Stimulated activated naive CD8-positive, alpha-beta T cell treated with anti-CD3 and anti-CD28 coated beads, Interleukin-15, amount 100 ng/mL, for 72 hours (primary cell): ENCODE measurements around the gene PRPF31.
A peak's percentile ranks its signal among the peaks of the same experiment; 100 is the strongest.

ENCODE experiments used
- ATAC-seq: fragments of 150-1000 bp; cut with Tn5 transposase; 2 replicates; pipeline ENCODE4 v1.10.0; 2021; ENCODE audit warnings: mild to moderate bottlenecking, moderate library complexity
- DNase-seq, 2 donors: peaks; one replicate each; pipeline ENCODE4 v3.0.0; 2021 to 2022
- H3K27ac Mint-ChIP-seq, 2 donors: one replicate each; pipeline ENCODE4 v1.8.0; 2022; ENCODE audit warnings: mild to moderate bottlenecking in 2 of 2, mixed read lengths in 2 of 2, moderate library complexity in 2 of 2
- H3K27me3 Mint-ChIP-seq: one replicate; pipeline ENCODE4 v1.8.0; 2022; ENCODE audit warnings: mixed read lengths
- H3K4me1 Mint-ChIP-seq: one replicate; pipeline ENCODE4 v1.8.0; 2022; ENCODE audit warnings: mild to moderate bottlenecking, mixed read lengths
- H3K4me3 Mint-ChIP-seq, 2 donors: one replicate each; pipeline ENCODE4 v1.8.0; 2022; ENCODE audit warnings: mild to moderate bottlenecking in 2 of 2, mixed read lengths in 2 of 2, moderate library complexity in 1 of 2
- H3K9me3 Mint-ChIP-seq, 2 donors: one replicate each; pipeline ENCODE4 v1.8.0; 2022; ENCODE audit warnings: mixed read lengths in 2 of 2

PRPF31 gene

DNA sequence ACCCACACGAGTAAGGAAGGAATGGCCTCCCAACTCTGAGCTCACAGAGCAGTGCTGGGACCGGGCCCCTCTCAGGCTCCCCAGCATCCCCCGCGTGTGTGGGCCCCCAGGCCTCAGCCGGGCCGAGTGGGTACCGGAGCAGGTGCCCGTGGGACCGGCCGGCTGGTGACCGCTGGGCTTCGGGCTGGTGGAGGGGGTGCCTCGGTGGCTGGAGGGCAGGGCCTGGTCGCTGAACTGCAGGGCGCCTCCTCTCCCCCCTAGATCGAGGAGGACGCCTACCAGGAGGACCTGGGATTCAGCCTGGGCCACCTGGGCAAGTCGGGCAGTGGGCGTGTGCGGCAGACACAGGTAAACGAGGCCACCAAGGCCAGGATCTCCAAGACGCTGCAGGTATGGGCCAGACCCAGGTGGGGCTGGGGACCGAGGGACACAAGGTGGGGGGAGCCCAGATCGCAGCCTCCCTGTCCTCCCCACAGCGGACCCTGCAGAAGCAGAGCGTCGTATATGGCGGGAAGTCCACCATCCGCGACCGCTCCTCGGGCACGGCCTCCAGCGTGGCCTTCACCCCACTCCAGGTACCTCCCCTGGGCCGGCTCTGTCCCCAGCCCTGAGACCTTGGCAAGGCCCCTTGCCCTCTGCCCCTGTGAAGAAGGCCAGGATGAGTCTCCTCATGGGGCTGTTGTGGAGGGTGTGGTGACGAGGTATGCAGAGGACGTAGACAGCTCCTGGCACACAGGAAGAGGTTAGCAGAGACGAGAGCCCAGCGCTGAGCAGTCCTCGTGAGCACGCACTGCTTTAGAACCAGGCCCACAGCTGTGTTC lies 13.5 kb downstream of the PRPF31 start:
- H3K4me1 Mint-ChIP-seq: no peaks in the 10 kb centered on the region
- no peaks in the 10 kb centered on the region for H3K9me3 Mint-ChIP-seq
- H3K4me3 Mint-ChIP-seq: no peak overlapping the region
- DNase-seq (no peak), ATAC-seq (peak; percentile 42)
- H3K27me3 Mint-ChIP-seq: no peaks in the 10 kb centered on the region
- H3K27ac Mint-ChIP-seq: peak overlapping the region in 1 of 2 donors; percentile 6

DNA sequence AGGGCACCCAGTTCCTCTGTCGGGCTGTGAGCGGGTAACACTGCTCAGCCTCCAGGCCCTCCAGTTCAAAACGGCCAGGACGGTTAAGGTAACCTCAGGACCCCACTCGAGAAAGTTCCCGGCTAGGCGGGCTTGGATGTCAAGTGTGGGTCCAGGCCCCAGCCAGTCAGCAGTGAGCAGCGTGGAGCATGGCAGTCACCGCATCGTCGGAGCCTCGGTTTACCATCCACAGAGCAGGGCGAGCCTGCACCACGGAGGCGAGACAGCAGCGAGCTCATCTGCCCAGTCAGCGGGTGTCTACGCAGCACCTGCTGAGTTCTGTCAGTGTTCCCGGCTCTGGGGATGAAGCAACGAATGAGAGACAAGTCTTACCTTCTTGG lies 14.1 kb downstream of the PRPF31 start:
- H3K27me3 Mint-ChIP-seq: no peaks in the 10 kb centered on the region
- no peak for DNase-seq
- H3K4me1 Mint-ChIP-seq: peaks cover 5% of the 10 kb centered on the region
- H3K9me3 Mint-ChIP-seq: no peaks in the 10 kb centered on the region
- no peak for ATAC-seq
- no peak overlapping the region for H3K27ac Mint-ChIP-seq
- no peak overlapping the region for H3K4me3 Mint-ChIP-seq

DNA sequence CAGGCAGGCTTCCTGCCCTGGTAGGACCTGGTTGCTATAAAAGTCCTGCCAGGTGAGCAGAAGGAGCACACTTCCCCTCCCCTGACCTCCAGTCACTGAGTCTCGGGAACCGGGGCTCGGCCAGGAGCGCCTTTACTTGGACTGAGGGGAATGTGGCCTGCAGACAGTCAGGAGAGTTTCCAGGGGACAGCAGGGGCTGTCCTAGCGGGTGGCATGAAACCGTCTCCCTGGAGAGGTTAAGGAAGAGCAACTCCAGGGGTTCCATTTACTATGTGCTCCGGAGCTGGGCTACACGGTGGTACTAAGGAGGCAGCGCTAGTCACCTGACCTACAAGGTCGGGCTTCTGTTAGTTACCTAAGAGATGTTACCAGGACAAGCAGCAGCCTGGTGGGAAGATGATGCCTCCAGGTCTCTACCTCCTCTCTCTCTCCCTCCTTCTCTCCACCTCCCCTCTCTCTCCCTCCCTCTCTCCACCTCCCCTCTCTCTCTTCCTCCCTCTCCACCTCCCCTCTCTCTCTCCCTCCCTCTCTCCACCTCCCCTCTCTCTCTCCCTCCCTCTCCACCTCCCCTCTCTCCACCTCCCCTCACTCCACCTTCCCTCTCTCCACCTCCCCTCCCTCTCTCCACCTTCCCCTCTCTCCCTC lies 17.9 kb downstream of the PRPF31 start:
- Mint-ChIP-seq H3K4me1 (peaks cover 17% of the 10 kb centered on the region), H3K27ac (no peak overlapping the region), H3K4me3 (no peak overlapping the region), H3K27me3 (no peaks in the 10 kb centered on the region), H3K9me3 (no peaks in the 10 kb centered on the region)
- DNase-seq (no peak), ATAC-seq (no peak)

DNA sequence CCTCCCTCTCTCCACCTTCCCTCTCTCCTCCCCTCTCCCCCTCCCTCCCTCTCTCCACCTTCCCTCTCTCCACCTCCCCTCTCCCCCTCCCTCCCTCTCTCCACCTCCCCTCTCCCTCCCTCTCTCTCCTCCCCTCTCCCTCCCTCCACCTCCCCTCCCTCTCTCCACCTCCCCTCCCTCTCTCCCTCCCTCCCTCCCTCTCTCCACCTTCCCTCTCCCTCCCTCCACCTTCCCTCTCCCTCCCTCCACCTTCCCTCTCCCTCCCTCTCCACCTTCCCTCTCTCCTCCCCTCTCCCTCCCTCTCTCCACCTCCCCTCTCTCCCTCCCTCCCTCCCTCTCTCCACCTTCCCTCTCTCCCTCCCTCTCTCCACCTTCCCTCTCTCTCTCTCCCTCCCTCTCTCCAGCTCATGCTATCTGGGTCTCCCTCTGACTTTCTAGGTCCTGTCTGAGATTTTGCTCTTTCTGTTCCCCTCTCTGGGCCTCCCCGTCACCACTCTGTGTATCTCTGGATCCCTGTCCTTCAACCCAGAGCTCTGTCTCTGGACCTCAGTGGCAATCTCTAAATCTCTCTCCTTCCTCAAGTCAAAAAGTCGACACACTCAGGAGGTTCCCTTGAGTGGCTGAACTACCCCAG lies 18.5 kb downstream of the PRPF31 start:
- DNase-seq (no peak), ATAC-seq (no peak)
- Mint-ChIP-seq H3K27me3 (no peaks in the 10 kb centered on the region), H3K4me1 (peaks cover 23% of the 10 kb centered on the region), H3K4me3 (no peak overlapping the region), H3K9me3 (no peaks in the 10 kb centered on the region), H3K27ac (peak overlapping the region in 1 of 2 donors; percentile 37)

DNA sequence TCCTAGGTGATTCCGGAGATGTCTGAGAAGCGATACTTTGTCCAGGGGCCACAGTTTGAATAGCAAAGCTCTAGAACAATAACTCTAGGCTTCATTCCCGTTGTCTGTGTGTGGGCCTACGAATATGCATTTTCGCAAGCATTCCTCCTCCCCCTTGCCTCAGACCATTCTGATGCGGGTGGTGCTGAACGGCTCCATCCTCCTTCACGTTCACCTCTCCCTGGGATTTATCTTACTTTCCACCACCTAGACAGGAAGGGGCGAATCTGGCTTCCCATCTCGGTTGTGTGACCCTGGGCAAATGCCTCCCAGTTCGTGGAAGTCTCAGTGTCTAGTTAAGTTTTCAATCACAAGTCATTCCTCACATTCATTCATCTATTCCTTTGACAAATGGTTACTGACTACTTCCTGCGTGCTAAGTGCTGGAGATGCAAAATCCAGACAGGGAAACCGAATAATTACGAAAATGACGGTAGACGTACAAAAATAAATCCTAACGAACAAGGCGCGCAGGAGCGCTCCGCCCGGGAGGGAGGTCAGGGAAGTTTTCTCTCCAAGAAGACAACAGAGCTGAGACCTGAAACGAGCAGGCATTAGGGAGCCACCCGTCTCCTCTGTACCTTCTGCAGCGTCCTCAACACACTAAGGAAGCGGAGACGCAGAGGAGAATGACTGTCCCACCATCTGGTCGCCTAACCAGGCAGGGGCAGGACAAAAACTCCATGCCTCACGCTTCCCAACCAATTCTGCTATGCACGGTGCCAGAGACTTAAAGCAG lies 20.7 kb downstream of the PRPF31 start:
- no peaks in the 10 kb centered on the region for H3K27me3 Mint-ChIP-seq
- ATAC-seq: no peak
- H3K27ac Mint-ChIP-seq: peak overlapping the region; percentile 88 to 98
- H3K4me1 Mint-ChIP-seq: peaks cover 42% of the 10 kb centered on the region
- DNase-seq: no peak
- H3K4me3 Mint-ChIP-seq: peak overlapping the region; percentile 89 to 97
- H3K9me3 Mint-ChIP-seq: no peaks in the 10 kb centered on the region

DNA sequence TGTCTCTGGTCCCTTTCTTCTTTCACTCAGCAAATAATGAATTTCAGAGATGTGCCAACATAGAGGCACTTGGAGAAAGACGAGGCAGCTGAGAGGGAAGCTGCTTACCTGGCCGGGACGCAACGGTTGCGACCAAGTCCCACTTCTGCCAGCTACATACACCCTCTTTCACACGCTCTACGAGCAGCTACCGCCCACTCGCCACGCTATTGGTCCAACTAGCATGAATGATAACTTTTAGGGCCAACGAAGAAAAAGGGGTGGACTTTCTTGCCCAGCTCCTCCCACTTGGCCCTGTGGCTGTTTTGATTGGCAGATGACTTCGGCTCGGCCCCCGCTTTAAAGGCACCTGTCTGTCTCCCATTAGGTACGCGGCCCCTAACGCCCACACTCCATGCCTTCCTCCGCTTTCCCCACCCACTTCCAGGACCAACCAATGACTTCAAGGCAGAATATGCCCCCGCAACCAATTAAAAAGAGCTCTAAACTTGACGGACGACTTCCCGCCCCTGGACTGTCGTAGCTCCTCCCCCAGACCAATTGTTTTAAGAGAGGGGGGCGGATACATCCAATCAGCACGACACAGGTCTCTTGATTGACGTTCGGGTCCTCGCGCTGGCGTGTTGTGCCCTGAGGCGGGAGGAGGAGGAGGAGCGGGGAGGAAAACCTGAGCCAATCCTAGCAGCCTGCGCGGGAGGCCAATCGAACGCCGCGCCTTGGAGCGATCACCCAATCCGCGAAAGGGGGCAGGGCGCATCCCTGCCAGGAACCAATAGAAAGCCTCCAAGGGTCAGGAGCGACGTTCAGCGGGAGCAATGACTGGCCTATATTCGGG lies 21.5 kb downstream of the PRPF31 start:
- peak overlapping the region; percentile 92 to 98 for H3K27ac Mint-ChIP-seq
- H3K9me3 Mint-ChIP-seq: no peaks in the 10 kb centered on the region
- H3K4me1 Mint-ChIP-seq: peaks cover 48% of the 10 kb centered on the region
- peak overlapping the region; percentile 89 to 97 for H3K4me3 Mint-ChIP-seq
- ATAC-seq: peak; percentile 90
- no peaks in the 10 kb centered on the region for H3K27me3 Mint-ChIP-seq
- DNase-seq: peak; percentile 99 to 100

DNA sequence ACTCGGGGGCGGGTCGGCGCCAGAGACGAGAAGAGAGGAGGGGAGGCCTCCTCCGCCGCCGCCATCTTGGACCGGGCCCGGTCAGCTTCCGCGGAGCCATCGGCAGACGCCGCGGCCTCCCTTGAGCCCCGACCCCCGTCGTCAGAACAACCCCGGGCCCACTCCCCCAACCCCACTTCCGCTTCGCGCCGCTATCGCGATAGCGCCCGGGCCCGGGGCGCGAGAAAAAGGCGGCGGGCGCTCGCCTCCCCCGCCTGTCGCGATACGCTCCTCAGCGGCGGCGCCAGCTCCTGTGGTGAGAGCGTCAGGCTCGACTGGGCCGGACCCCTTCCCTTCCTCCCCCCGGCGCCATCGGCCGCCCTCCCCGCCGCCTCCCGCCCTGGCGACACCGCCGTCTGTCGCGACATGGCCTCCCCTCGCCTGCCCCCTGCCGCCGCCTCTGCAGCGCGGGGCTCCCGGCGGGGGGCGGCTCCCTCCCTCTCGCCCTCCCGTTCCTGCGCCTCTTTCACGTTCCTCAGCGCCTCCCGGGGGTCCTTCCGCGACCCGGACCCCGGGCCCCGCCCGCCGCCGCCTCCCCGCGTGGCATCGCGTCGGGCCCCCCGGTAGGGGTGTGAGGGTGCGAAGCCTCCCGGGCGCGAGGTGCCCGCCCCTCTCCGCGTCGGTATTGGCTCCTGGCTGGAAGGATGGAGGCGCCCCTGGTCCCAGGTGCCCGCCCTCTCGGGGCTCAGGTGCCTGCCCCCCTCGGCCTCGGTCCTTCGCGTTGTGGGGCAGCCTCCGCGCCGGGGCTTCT lies 22.3 kb downstream of the PRPF31 start, which contains the start of gene CNOT3:
Gene CNOT3 (plus strand): TSS at position 64 of the 790 bp plus-strand sequence. CDS start 5,217 bp downstream, outside the sequence.
- H3K9me3 Mint-ChIP-seq: no peaks in the 10 kb centered on the region
- H3K4me3 Mint-ChIP-seq: peak within 1 kb of the TSS; percentile 92 to 97
- peak; percentile 15 to 31 for DNase-seq
- ATAC-seq: no peak
- H3K4me1 Mint-ChIP-seq: peaks cover 52% of the 10 kb centered on the region
- no peaks in the 10 kb centered on the region for H3K27me3 Mint-ChIP-seq
- H3K27ac Mint-ChIP-seq: peak within 1 kb of the TSS; percentile 98 to 99

DNA sequence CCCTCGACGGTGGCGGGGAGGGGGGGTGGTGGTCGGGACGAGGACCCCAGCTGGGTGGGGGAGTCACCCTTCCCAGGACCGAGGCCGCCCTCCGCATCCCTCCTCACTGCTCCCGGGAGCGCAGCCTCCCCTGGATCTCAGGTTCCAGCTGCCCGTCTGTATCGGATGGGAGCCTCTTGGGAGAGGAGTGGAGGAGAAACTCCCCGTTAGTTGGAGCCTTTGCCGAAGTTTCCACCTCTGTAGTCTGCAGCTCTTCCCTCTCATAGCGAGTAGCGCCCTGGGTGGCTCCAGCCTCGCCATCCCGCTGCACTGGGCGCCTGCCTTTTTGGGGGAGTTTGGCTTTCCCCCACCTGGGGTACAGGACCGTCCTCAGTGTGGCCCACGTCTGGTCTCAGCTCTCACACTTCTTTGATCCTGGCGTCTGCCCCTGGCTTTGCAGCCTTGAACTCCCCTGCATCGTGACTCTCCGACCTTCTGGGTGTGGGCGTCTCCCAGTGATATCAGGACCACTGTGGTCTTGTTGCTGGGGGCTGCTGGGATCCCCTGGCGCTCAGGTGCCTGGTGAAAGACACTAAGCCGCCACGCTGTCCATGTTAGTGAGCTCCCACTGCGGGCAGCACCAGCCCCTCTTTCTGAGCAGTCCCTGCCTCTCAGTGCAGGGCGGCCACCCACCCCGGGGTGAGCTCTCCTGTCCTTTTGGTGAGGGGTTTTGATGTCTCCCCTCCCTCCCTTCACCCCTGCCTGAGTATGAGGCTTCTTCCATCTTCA lies 23.1 kb downstream of the PRPF31 start:
- peak overlapping the region; percentile 98 to 99 for H3K27ac Mint-ChIP-seq
- peak; percentile 15 to 36 for DNase-seq
- peaks cover 54% of the 10 kb centered on the region for H3K4me1 Mint-ChIP-seq
- H3K9me3 Mint-ChIP-seq: no peaks in the 10 kb centered on the region
- peak overlapping the region; percentile 92 to 93 for H3K4me3 Mint-ChIP-seq
- H3K27me3 Mint-ChIP-seq: no peaks in the 10 kb centered on the region
- ATAC-seq: no peak

DNA sequence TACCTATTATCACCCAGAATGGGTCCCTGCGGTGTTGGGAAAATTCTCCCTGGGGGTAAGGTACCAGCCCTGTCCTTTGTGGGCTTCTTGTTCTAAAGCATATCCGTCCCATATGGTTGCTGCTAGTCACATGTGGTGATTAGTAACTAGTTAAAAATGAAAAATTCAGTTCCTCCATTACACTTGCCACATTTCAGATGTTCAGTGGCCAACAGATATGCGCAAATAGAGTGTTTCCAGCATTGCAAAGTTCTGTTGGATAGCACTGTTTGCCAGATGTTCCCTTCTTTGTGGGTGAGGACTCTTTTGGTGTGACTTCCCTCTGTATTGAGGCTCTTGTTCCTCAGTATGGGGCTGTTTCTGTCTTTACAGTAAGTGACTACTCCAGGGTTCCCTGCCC lies 25.8 kb downstream of the PRPF31 start:
- DNase-seq (no peak), ATAC-seq (no peak)
- no peak overlapping the region for H3K27ac Mint-ChIP-seq
- H3K9me3 Mint-ChIP-seq: no peaks in the 10 kb centered on the region
- no peaks in the 10 kb centered on the region for H3K27me3 Mint-ChIP-seq
- no peak overlapping the region for H3K4me3 Mint-ChIP-seq
- peaks cover 54% of the 10 kb centered on the region for H3K4me1 Mint-ChIP-seq

DNA sequence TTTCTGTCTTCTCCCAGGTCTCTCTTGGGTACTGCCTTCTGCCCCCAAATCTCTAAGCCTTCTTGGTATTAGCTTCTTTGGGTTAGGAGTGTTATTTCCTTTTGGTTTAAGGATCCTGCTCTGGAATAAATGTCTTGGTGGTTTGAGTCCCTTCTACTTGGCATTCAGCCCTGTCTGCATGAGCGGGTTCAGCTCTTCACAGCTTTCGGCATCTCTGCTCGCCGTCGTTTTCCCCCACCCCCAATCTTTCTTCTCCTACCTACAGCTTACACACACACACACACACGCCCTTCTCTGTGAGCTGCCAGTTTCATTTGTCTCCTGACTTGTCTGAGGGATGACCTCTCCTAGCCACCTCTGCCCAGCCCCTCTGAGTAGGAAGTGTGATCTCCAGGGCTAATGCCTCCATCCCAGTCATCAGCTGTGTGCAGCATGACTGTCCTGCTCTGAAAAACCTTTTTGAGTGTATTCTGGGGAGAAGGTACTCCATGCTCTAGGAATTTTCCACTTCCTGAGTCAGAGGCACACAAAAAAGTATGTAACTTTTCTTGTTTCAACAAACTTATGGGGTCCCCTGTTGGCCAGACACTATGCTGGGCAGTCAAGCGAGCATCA lies 26.7 kb downstream of the PRPF31 start:
- Mint-ChIP-seq H3K4me1 (peaks cover 49% of the 10 kb centered on the region), H3K4me3 (no peak overlapping the region), H3K9me3 (no peaks in the 10 kb centered on the region), H3K27me3 (no peaks in the 10 kb centered on the region), H3K27ac (no peak overlapping the region)
- ATAC-seq (no peak), DNase-seq (no peak)

DNA sequence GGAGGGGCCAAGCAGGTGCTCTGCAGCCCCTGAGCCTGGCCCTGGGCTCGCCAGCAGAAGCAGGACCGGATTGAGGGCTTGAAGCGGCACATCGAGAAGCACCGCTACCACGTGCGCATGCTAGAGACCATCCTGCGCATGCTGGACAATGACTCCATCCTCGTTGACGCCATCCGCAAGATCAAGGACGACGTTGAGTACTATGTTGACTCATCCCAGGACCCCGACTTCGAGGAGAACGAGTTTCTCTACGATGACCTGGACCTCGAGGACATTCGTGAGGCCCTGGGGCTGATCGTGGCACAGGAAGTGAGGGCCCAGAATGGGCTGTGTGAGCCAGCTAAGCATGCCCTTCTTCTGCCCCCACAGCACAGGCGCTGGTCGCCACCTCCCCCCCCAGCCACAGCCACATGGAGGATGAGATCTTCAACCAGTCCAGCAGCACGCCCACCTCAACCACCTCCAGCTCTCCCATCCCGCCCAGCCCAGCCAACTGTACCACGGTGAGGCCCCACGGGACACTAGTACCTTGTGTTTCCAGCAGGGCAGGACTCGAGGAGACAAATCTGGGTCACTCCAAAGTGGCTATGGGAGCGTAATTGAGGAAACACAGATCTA lies 30.1 kb downstream of the PRPF31 start:
- H3K9me3 Mint-ChIP-seq: no peaks in the 10 kb centered on the region
- H3K4me3 Mint-ChIP-seq: no peak overlapping the region
- no peak overlapping the region for H3K27ac Mint-ChIP-seq
- H3K27me3 Mint-ChIP-seq: no peaks in the 10 kb centered on the region
- ATAC-seq (no peak), DNase-seq (no peak)
- H3K4me1 Mint-ChIP-seq: peaks cover 25% of the 10 kb centered on the region

DNA sequence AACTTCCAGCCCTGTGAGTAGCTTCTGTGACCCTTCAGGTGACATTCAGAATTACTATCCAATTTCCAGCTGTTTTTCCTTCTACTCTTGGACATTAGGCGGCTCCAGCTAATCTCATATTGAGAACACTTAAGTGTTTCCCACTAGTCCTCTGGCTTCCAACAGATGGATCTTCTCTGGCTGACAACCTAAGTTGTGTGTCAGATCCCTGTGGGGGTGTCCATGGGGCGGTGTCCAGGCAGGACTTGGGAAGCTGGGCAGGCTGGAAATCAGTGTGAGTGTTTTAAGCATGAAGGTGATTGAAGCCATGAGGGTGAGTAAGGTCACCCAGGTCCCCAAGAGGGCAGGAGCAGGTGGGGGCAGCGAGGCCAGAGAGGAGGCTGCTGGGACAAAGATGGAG lies 32.1 kb downstream of the PRPF31 start:
- Mint-ChIP-seq H3K9me3 (no peaks in the 10 kb centered on the region), H3K4me1 (peaks cover 15% of the 10 kb centered on the region), H3K27ac (peak overlapping the region in 1 of 2 donors; percentile 49), H3K27me3 (no peaks in the 10 kb centered on the region), H3K4me3 (no peak overlapping the region)
- no peak for ATAC-seq
- DNase-seq: no peak

DNA sequence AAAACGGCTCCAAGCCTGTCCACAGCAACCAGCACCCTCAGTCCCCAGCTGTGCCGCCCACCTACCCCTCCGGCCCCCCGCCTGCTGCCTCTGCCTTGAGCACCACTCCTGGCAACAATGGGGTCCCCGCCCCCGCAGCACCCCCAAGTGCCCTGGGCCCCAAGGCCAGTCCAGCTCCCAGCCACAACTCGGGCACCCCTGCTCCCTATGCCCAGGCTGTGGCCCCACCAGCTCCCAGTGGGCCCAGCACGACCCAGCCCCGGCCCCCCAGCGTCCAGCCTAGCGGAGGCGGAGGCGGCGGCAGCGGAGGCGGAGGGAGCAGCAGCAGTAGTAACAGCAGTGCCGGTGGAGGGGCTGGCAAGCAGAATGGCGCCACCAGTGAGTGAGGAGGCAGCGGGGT lies 32.6 kb downstream of the PRPF31 start:
- Mint-ChIP-seq H3K4me1 (peaks cover 20% of the 10 kb centered on the region), H3K9me3 (no peaks in the 10 kb centered on the region), H3K4me3 (no peak overlapping the region), H3K27ac (no peak overlapping the region), H3K27me3 (no peaks in the 10 kb centered on the region)
- ATAC-seq (peak; percentile 18), DNase-seq (no peak)
